CD4-positive, alpha-beta T cell (primary cell): ENCODE measurements around the gene IL15RA. TPM values are rescaled to one million over a fixed set of nuclear protein-coding genes. Genes with fewer than 3 reads are reported as not detected.

Source experiments
- ATAC-seq: fragments of 200-7000 bp; cut with Tn5 transposase; one replicate; pipeline ENCODE4 v1.10.0; 2022; ENCODE audit warnings: mild to moderate bottlenecking; ENCODE audit not compliant: poor library complexity
- CTCF ChIA-PET: fragments of 350-600 bp; sonication (Branson Sonifier 250); formaldehyde crosslinking; loops from one replicate; lab custom pipeline; 2021; ENCODE audit warnings: antibody characterized with exemption, inconsistent platforms; lab: Charles Lee
- POLR2A ChIA-PET: fragments of 350-600 bp; sonication (Branson Sonifier 250); formaldehyde crosslinking; loops from one replicate; lab custom pipeline; 2021; ENCODE audit warnings: antibody characterized with exemption, inconsistent platforms; lab: Charles Lee
- DNase-seq, 14 experiments: peaks; one replicate each; pipeline ENCODE4 v3.0.0-alpha.2; 2013 to 2020; ENCODE audit warnings: mixed read lengths in 2 of 14
- H3K27ac ChIP-seq, 2 donors: one replicate each; pipeline versions ENCODE4 v1.5.1 to v1.7.0; 2013; ENCODE audit warnings: low read length in 2 of 2, low read depth in 1 of 2, mild to moderate bottlenecking in 1 of 2
- H3K27me3 ChIP-seq, 2 experiments: 1 replicate in 1 of 2; 2 replicates in 1 of 2; pipeline versions ENCODE4 v1.6.1 to v1.7.0; 2013; ENCODE audit warnings: low read length in 2 of 2, control low read depth in 1 of 2, mild to moderate bottlenecking in 1 of 2, moderate library complexity in 1 of 2; ENCODE audit not compliant: insufficient read depth in 2 of 2, control insufficient read depth in 1 of 2
- H3K36me3 ChIP-seq: one replicate; pipeline ENCODE4 v1.6.1; 2013; ENCODE audit warnings: low read length, control low read depth; ENCODE audit not compliant: insufficient read depth
- H3K4me1 ChIP-seq: one replicate; pipeline ENCODE4 v1.6.1; 2013; ENCODE audit warnings: low read length, control low read depth; ENCODE audit not compliant: insufficient read depth
- H3K4me3 ChIP-seq: one replicate; pipeline ENCODE4 v1.5.1; 2013; ENCODE audit warnings: mild to moderate bottlenecking, low read length, moderate library complexity
- H3K9me3 ChIP-seq, 2 experiments: 1 replicate in 1 of 2; 2 replicates in 1 of 2; pipeline versions ENCODE4 v1.6.1 to v1.7.0; 2013; ENCODE audit warnings: low read length in 2 of 2, mild to moderate bottlenecking in 2 of 2, control low read depth in 1 of 2, moderate library complexity in 1 of 2; ENCODE audit not compliant: control insufficient read depth in 1 of 2, insufficient read depth in 1 of 2
- H3K27ac Mint-ChIP-seq: one replicate; pipeline ENCODE4 v1.8.0; 2020; ENCODE audit warnings: mixed read lengths
- H3K27me3 Mint-ChIP-seq: one replicate; pipeline ENCODE4 v1.8.0; 2021; ENCODE audit warnings: mixed read lengths
- H3K36me3 Mint-ChIP-seq: one replicate; pipeline ENCODE4 v1.8.0; 2021; ENCODE audit warnings: low read depth, mixed read lengths
- H3K4me1 Mint-ChIP-seq: one replicate; pipeline ENCODE4 v1.8.0; 2021; ENCODE audit warnings: low read depth, mixed read lengths
- H3K4me3 Mint-ChIP-seq: one replicate; pipeline ENCODE4 v1.8.0; 2020; ENCODE audit warnings: mild to moderate bottlenecking, mixed read lengths
- H3K9me3 Mint-ChIP-seq: one replicate; pipeline ENCODE4 v1.8.0; 2020; ENCODE audit warnings: mixed read lengths
- CTCF ChIP-seq: fragments of 200-600 bp; IDR thresholded peaks from one replicate; pipeline ENCODE4 v1.8.0; 2022; ENCODE audit warnings: antibody characterized with exemption, mild to moderate bottlenecking
- intact Hi-C, 2 experiments: fragments of 100-400 bp; cut with DNase I in 1 of 2; cut with micrococcal nuclease in 1 of 2; formaldehyde crosslinking; loops; one replicate each; pipeline versions ENCODE4 v1.15.1 to v1.9.0; 2023 to 2025; cut with DNase I, micrococcal nuclease
- total RNA-seq, 174 experiments: library from RNA in 2 of 174; stranded (reverse) in 2 of 174; gene quantifications; one replicate each; pipeline ENCODE4 v1.2.3 and lab custom pipeline; 2021 to 2026

Gene IL15RA
- total RNA-seq, 2 experiments from 2014 or later, result 4.4 TPM

GRCh38 chr10:6017781-6018354 lies 40.5 kb upstream of the IL15RA start:
- DNase-seq, result no peak
- Histone ChIP-seq H3K4me3 (no peak overlapping the region), H3K4me1 (peaks cover 21% of the 10 kb centered on the region), H3K36me3 (peaks cover 59% of the 10 kb centered on the region), H3K9me3 (no peaks in the 10 kb centered on the region), H3K27ac (no peak overlapping the region), H3K27me3 (no peaks in the 10 kb centered on the region)
- intact Hi-C loops, result no loop called here
- Mint-ChIP-seq H3K9me3 (no peaks in the 10 kb centered on the region), H3K4me3 (no peak overlapping the region), H3K4me1 (peaks cover 16% of the 10 kb centered on the region), H3K36me3 (peaks cover 27% of the 10 kb centered on the region), H3K27me3 (no peaks in the 10 kb centered on the region), H3K27ac (no peak overlapping the region)
- ATAC-seq, result no peak
- ChIA-PET CTCF (interaction anchor here (1.2 to 1.8 kb wide), 2 partner anchors 33 to 69 kb away, joined by 3 to 9 read pairs; no protein-coding TSS in a partner anchor), POLR2A (interaction anchor here (0.6 kb wide), 1 partner anchor 33 kb away, joined by 3 read pairs; no protein-coding TSS in a partner anchor)
- TF ChIP-seq CTCF, result no peak

GRCh38 chr10:6014241-6014761 lies 37.0 kb upstream of the IL15RA start:
- peaks cover 37% of the 10 kb centered on the region for H3K36me3 ChIP-seq
- Mint-ChIP-seq H3K27ac (peak overlapping the region; percentile 90), H3K36me3 (peaks cover 8% of the 10 kb centered on the region), H3K4me3 (no peak overlapping the region), H3K4me1 (peaks cover 12% of the 10 kb centered on the region), H3K27me3 (no peaks in the 10 kb centered on the region), H3K9me3 (no peaks in the 10 kb centered on the region)
- H3K4me1 ChIP-seq, result peaks cover 17% of the 10 kb centered on the region
- intact Hi-C loops, result loop anchor here (1.0 to 2.0 kb wide), 8 partner anchors 34 to 392 kb away; partner anchors contain the start of gene IL2RA (in 1 of the 2)
- no peaks in the 10 kb centered on the region for H3K27me3 ChIP-seq
- ATAC-seq (peak; percentile 100), DNase-seq (peak; percentile 32 to 92 (median 60))
- ChIA-PET POLR2A (interaction anchor here (0.6 to 2.5 kb wide), 15 partner anchors 24 to 672 kb away, joined by 3 to 34 read pairs (median 4); no protein-coding TSS in a partner anchor), CTCF (interaction anchor here (0.5 to 3.4 kb wide), 16 partner anchors 9 to 149 kb away, joined by 3 to 48 read pairs (median 4); partner anchors contain the start of gene IL15RA)
- H3K9me3 ChIP-seq, result no peaks in the 10 kb centered on the region
- peak overlapping the region; percentile 68 to 89 for H3K27ac ChIP-seq
- peak; percentile 89 for TF ChIP-seq CTCF
- H3K4me3 ChIP-seq, result no peak overlapping the region

GRCh38 chr10:6013413-6014192 lies 36.3 kb upstream of the IL15RA start:
- H3K9me3 ChIP-seq, result no peaks in the 10 kb centered on the region
- H3K27me3 ChIP-seq, result no peaks in the 10 kb centered on the region
- Mint-ChIP-seq H3K4me1 (peaks cover 12% of the 10 kb centered on the region), H3K27me3 (no peaks in the 10 kb centered on the region), H3K27ac (peak overlapping the region; percentile 90), H3K9me3 (no peaks in the 10 kb centered on the region), H3K36me3 (peaks cover 3% of the 10 kb centered on the region), H3K4me3 (no peak overlapping the region)
- ChIA-PET POLR2A (interaction anchor here (0.6 to 2.5 kb wide), 12 partner anchors 25 to 397 kb away, joined by 3 to 34 read pairs (median 6); no protein-coding TSS in a partner anchor), CTCF (interaction anchor here (1.2 to 3.4 kb wide), 10 partner anchors 9 to 73 kb away, joined by 3 to 48 read pairs (median 6); partner anchors contain the start of gene IL15RA)
- intact Hi-C loops, result loop anchor here (1.0 to 2.0 kb wide), 8 partner anchors 35 to 393 kb away; partner anchors contain the start of gene IL2RA (in 1 of the 2)
- ATAC-seq, result no peak
- H3K4me3 ChIP-seq, result no peak overlapping the region
- DNase-seq, result no peak
- peak overlapping the region; percentile 68 to 89 for H3K27ac ChIP-seq
- H3K4me1 ChIP-seq, result peaks cover 17% of the 10 kb centered on the region
- no peak for TF ChIP-seq CTCF
- H3K36me3 ChIP-seq, result peaks cover 31% of the 10 kb centered on the region
